MCF 10A (cell line): ENCODE measurements around the gene OR14A2. TPM values are rescaled to one million over a fixed set of nuclear protein-coding genes. Genes with fewer than 3 reads are reported as not detected.
A peak's percentile ranks its signal among the peaks of the same experiment; 100 is the strongest.

Experiments used
- BruUV-seq: library from RNA; stranded (reverse); fragments of 400-500 nt; replicated peaks from 2 replicates; lab custom pipeline; 2021; lab: Mats Ljungman, UMichigan
- CTCF ChIA-PET: fragments of 300-600 bp; sonication (Branson Sonifier 250); formaldehyde crosslinking; extraction: SDS; loops from one replicate; lab custom pipeline; 2021; ENCODE audit warnings: antibody characterized with exemption, inconsistent platforms; lab: Yijun Ruan, JAX
- POLR2A ChIA-PET: fragments of 300-600, 350-650 bp; sonication (Branson Sonifier 250); formaldehyde crosslinking; extraction: SDS; loops from one replicate; lab custom pipeline; 2020; ENCODE audit warnings: antibody characterized with exemption, inconsistent platforms; lab: Yijun Ruan, JAX
- DNase-seq: peaks from one replicate; pipeline ENCODE4 v3.0.0-alpha.2; 2018; ENCODE audit not compliant: unreplicated experiment
- H3K27ac Mint-ChIP-seq: one replicate; pipeline ENCODE4 v1.8.0; 2022; ENCODE audit warnings: mild to moderate bottlenecking, low read depth, mixed read lengths; ENCODE audit not compliant: unreplicated experiment
- H3K27me3 Mint-ChIP-seq: one replicate; pipeline ENCODE4 v1.8.0; 2022; ENCODE audit warnings: mixed read lengths; ENCODE audit not compliant: insufficient read depth, unreplicated experiment
- H3K36me3 Mint-ChIP-seq: one replicate; pipeline ENCODE4 v1.8.0; 2022; ENCODE audit warnings: mild to moderate bottlenecking, moderate library complexity, mixed read lengths; ENCODE audit not compliant: insufficient read depth, unreplicated experiment
- H3K4me1 Mint-ChIP-seq: one replicate; pipeline ENCODE4 v1.8.0; 2022; ENCODE audit warnings: mixed read lengths; ENCODE audit not compliant: insufficient read depth, unreplicated experiment
- H3K4me3 Mint-ChIP-seq: one replicate; pipeline ENCODE4 v1.8.0; 2022; ENCODE audit warnings: mild to moderate bottlenecking, moderate library complexity, mixed read lengths; ENCODE audit not compliant: unreplicated experiment
- H3K9me3 Mint-ChIP-seq: one replicate; pipeline ENCODE4 v1.8.0; 2022; ENCODE audit warnings: mixed read lengths; ENCODE audit not compliant: unreplicated experiment
- intact Hi-C: fragments of 100-400 bp; cut with micrococcal nuclease; formaldehyde crosslinking; loops from 2 replicates; pipeline ENCODE4 v1.14.1; 2022
- total RNA-seq: library from RNA; stranded (reverse); gene quantifications from 2 replicates; pipeline ENCODE4 v1.2.3, GENCODE V29; 2022
- TF ChIP-seq, protein P1 (sequence below): fragments of 200-600 bp; IDR thresholded peaks from one replicate; pipeline ENCODE4 v1.8.0; 2022; ENCODE audit warnings: antibody characterized with exemption, mild to moderate bottlenecking; ENCODE audit not compliant: unreplicated experiment

OR14A2 gene
- total RNA-seq, 1 experiment from 2014 or later, result not detected

DNA sequence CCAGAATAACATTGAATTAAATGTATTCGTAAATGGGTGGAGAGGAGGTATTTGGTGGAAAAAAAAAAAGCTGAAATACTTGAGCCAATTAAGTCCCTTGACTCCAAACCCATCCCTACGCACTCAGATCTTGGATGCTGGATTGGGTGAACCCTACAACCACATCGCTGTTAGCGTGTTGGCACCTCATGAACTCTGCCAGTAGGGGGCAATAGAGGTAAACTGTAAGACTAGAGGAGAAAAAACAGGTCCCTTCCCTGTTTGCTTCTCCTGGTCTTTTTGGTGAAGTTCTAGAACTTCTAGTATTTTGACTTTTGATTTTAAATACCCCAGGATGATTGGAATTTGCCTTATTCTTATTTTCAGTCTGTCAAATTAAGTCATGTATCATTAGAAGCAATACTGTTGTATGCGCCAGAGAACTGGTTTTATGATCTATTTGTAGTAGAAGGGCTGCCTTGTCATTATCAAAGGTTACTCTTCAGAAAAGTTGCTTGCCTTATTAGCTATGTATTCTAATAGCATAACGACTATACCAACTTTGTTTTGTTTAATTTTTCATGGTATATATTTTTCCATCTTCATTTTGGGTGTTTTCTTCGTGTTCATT is 66.5 kb downstream of the OR14A2 start:
- TF ChIP-seq, protein P1, sequence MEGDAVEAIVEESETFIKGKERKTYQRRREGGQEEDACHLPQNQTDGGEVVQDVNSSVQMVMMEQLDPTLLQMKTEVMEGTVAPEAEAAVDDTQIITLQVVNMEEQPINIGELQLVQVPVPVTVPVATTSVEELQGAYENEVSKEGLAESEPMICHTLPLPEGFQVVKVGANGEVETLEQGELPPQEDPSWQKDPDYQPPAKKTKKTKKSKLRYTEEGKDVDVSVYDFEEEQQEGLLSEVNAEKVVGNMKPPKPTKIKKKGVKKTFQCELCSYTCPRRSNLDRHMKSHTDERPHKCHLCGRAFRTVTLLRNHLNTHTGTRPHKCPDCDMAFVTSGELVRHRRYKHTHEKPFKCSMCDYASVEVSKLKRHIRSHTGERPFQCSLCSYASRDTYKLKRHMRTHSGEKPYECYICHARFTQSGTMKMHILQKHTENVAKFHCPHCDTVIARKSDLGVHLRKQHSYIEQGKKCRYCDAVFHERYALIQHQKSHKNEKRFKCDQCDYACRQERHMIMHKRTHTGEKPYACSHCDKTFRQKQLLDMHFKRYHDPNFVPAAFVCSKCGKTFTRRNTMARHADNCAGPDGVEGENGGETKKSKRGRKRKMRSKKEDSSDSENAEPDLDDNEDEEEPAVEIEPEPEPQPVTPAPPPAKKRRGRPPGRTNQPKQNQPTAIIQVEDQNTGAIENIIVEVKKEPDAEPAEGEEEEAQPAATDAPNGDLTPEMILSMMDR, result peak; percentile 99
- no peak overlapping the region for H3K27ac Mint-ChIP-seq
- DNase-seq, result peak; percentile 82
- intact Hi-C loops, result loop anchor here (1.0 to 5.0 kb wide), 6 partner anchors 225 to 1126 kb away; partner anchors contain the start of gene OR2T1
- peaks cover 7% of the 10 kb centered on the region for H3K9me3 Mint-ChIP-seq
- H3K4me1 Mint-ChIP-seq, result peaks cover 6% of the 10 kb centered on the region
- no peak overlapping the region for H3K4me3 Mint-ChIP-seq
- H3K36me3 Mint-ChIP-seq, result no peaks in the 10 kb centered on the region
- no TSS peak for BruUV-seq
- ChIA-PET POLR2A (no interaction called here), CTCF (interaction anchor here (0.6 to 4.0 kb wide), 35 partner anchors 10 to 1245 kb away, joined by 3 to 24 read pairs (median 4); no protein-coding TSS in a partner anchor)
- no peaks in the 10 kb centered on the region for H3K27me3 Mint-ChIP-seq

DNA sequence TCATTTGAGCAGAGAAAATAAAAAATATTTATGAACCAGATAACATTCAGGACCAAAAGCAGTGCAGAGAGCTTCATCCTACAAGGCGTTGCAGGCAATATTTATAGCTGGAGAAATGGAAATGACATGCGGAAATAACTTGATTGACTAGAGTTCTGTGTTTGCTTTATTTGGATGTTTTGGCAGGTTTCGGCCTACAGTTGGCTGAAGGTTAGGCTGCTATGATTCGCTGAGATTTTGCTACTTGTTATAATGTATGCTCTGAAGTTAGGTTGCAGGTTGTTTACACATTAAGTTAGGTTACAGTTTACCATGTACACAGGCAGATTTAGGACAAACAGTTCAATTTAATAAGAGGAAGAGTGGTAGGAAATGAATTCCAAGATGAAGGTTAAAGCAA is 67.8 kb downstream of the OR14A2 start:
- intact Hi-C loops, result loop anchor here (5.0 kb wide), 4 partner anchors 562 to 1127 kb away; partner anchors contain the start of gene OR2T1
- ChIA-PET POLR2A (no interaction called here), CTCF (interaction anchor here (0.6 to 4.0 kb wide), 18 partner anchors 8 to 739 kb away, joined by 3 to 24 read pairs (median 4); no protein-coding TSS in a partner anchor)
- H3K27ac Mint-ChIP-seq, result no peak overlapping the region
- peaks cover 6% of the 10 kb centered on the region for H3K4me1 Mint-ChIP-seq
- no peaks in the 10 kb centered on the region for H3K36me3 Mint-ChIP-seq
- no peak overlapping the region for H3K4me3 Mint-ChIP-seq
- H3K27me3 Mint-ChIP-seq, result no peaks in the 10 kb centered on the region
- no peak for DNase-seq
- no TSS peak for BruUV-seq
- H3K9me3 Mint-ChIP-seq, result no peaks in the 10 kb centered on the region
- TF ChIP-seq, protein P1, result no peak

DNA sequence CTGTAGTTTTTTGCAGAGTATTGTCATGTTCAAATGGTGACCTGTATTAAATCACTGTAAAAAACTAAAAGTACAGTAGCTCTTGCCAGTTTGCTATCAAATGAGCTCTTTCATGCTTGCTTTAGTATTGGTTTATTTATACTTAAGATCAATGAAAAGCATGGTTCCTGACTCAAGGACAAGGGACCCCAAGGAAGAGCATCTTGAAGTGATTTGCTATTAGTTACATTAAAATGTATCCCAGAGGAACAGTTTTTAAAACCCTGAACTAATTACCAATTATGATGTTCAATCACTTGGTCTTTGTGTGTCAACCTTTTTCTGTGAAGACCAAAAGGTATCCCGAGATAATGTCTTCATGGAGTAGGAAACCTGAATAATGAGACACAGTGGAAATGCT is 68.3 kb downstream of the OR14A2 start, which contains the start of gene OR13G1:
TSS of gene OR13G1 (minus strand) at position 101 of the 400 bp plus-strand sequence. CDS start 6,698 bp downstream, outside the sequence.
- intact Hi-C loops, result loop anchor here (5.0 kb wide), 4 partner anchors 563 to 1128 kb away; partner anchors contain the start of gene OR2T1
- Mint-ChIP-seq H3K9me3 (no peaks in the 10 kb centered on the region), H3K27me3 (no peaks in the 10 kb centered on the region), H3K4me1 (peaks cover 6% of the 10 kb centered on the region), H3K27ac (no peak within 1 kb of the TSS), H3K4me3 (no peak within 1 kb of the TSS), H3K36me3 (no peaks in the 10 kb centered on the region)
- DNase-seq, result no peak
- no TSS peak for BruUV-seq
- CTCF ChIA-PET, result interaction anchor here (0.5 to 4.0 kb wide), 10 partner anchors 19 to 1147 kb away, joined by 3 to 18 read pairs (median 4); no protein-coding TSS in a partner anchor
- POLR2A ChIA-PET, result no interaction called here
- TF ChIP-seq, protein P1, result no peak

Other genes starting within 250 kb of the OR14A2 start
- not detected in 2 replicates for gene OR2C3, start 211.7 kb downstream of the OR14A2 start, total RNA-seq
- not detected in 2 replicates for gene GCSAML, start 199.0 kb downstream of the OR14A2 start, total RNA-seq
- not detected in 2 replicates for gene OR2G2, start 159.8 kb downstream of the OR14A2 start, total RNA-seq
- gene OR2G3, start 142.6 kb downstream of the OR14A2 start, total RNA-seq, result not detected in 2 replicates
- gene OR13G1, start 68.4 kb downstream of the OR14A2 start, total RNA-seq, result not detected in 2 replicates
- gene OR6F1, start 31.5 kb downstream of the OR14A2 start, total RNA-seq, result not detected in 2 replicates
- not detected in 2 replicates for gene OR14K1, start 9.5 kb downstream of the OR14A2 start, total RNA-seq
- gene OR1C1, start 12.4 kb upstream of the OR14A2 start, total RNA-seq, result not detected in 2 replicates
- gene OR14A16, start 76.0 kb upstream of the OR14A2 start, total RNA-seq, result not detected in 2 replicates
- not detected in 2 replicates for gene OR11L1, start 93.8 kb upstream of the OR14A2 start, total RNA-seq
- not detected in 2 replicates for gene TRIM58, start 109.0 kb upstream of the OR14A2 start, total RNA-seq
- gene OR2W3, start 147.4 kb upstream of the OR14A2 start, total RNA-seq, result not detected in 2 replicates
- gene OR2T8, start 172.1 kb upstream of the OR14A2 start, total RNA-seq, result not detected in 2 replicates
- gene OR2AJ1, start 176.7 kb upstream of the OR14A2 start, total RNA-seq, result not detected in 2 replicates
- gene OR2L8, start 200.7 kb upstream of the OR14A2 start, total RNA-seq, result not detected in 2 replicates
- gene OR2AK2, start 217.1 kb upstream of the OR14A2 start, total RNA-seq, result not detected in 2 replicates